Mesodermal cell (in vitro differentiated cells): ENCODE measurements around the gene PTPN14.

Experiments used
- H3K27ac ChIP-seq: 2 replicates; pipeline ENCODE4 v1.7.0; 2013; ENCODE audit warnings: mild to moderate bottlenecking, low read depth, low read length, moderate library complexity; ENCODE audit not compliant: severe bottlenecking
- H3K36me3 ChIP-seq: 2 replicates; pipeline ENCODE4 v1.7.1; 2013; ENCODE audit warnings: mild to moderate bottlenecking, low read length, moderate library complexity; ENCODE audit not compliant: control insufficient read depth, insufficient read depth
- H3K4me1 ChIP-seq: one replicate; pipeline ENCODE4 v1.7.1; 2013; ENCODE audit warnings: mild to moderate bottlenecking, low read length; ENCODE audit not compliant: insufficient read depth, control insufficient read depth, poor library complexity, severe bottlenecking
- H3K4me3 ChIP-seq: 2 replicates; pipeline ENCODE4 v1.7.0; 2013; ENCODE audit warnings: low read length, control low read depth, mild to moderate bottlenecking; ENCODE audit not compliant: insufficient read depth, poor library complexity, severe bottlenecking; ENCODE audit errors: extremely low read depth
- H3K9me3 ChIP-seq: 2 replicates; pipeline ENCODE4 v1.7.1; 2013; ENCODE audit warnings: mild to moderate bottlenecking, low read length, moderate library complexity; ENCODE audit not compliant: control insufficient read depth
- WGBS, 2 experiments: methylation state at CpG; one replicate each; pipeline ENCODE4 v1.1.5; 2013; ENCODE audit warnings: missing lambda C conversion rate in 2 of 2; ENCODE audit not compliant: insufficient coverage in 2 of 2; 5-methylcytosine and 5-hydroxymethylcytosine counted together

PTPN14 gene

GRCh38 chr1:214473862-214474261, 77.5 kb downstream of the PTPN14 start:
- peaks cover 4% of the 10 kb centered on the region for H3K36me3 ChIP-seq
- peaks cover 50% of the 10 kb centered on the region for H3K4me1 ChIP-seq
- no CpG with 5 or more reads among the region's 2 CpGs for WGBS, 2 experiments
- no peaks in the 10 kb centered on the region for H3K9me3 ChIP-seq
- peak overlapping the region; percentile 86 for H3K27ac ChIP-seq
- no peak overlapping the region for H3K4me3 ChIP-seq

GRCh38 chr1:214473387-214473786, 78.0 kb downstream of the PTPN14 start:
- no CpG with 5 or more reads among the region's 1 CpG for WGBS, 2 experiments
- Histone ChIP-seq H3K4me3 (no peak overlapping the region), H3K36me3 (peaks cover 4% of the 10 kb centered on the region), H3K27ac (peak overlapping the region; percentile 86), H3K4me1 (peaks cover 50% of the 10 kb centered on the region), H3K9me3 (no peaks in the 10 kb centered on the region)

- Histone ChIP-seq H3K27ac (peak overlapping the region; percentile 86), H3K4me3 (no peak overlapping the region)
Measured at GRCh38 chr1:214472364-214472763, 79.0 kb downstream of the PTPN14 start.

GRCh38 chr1:214471458-214471857, 79.9 kb downstream of the PTPN14 start:
- Histone ChIP-seq H3K4me3 (no peak overlapping the region), H3K36me3 (peaks cover 4% of the 10 kb centered on the region), H3K4me1 (peaks cover 47% of the 10 kb centered on the region), H3K9me3 (no peaks in the 10 kb centered on the region), H3K27ac (no peak overlapping the region)
- 0 to 50% methylated on average over 1 to 2 of the region's 2 CpGs for WGBS, 2 experiments

More at GRCh38 chr1:214472364-214472763, 79.0 kb downstream of the PTPN14 start:
- no peaks in the 10 kb centered on the region for H3K9me3 ChIP-seq
- peaks cover 4% of the 10 kb centered on the region for H3K36me3 ChIP-seq
- peaks cover 50% of the 10 kb centered on the region for H3K4me1 ChIP-seq

GRCh38 chr1:214470132-214470531, 81.3 kb downstream of the PTPN14 start:
- peaks cover 8% of the 10 kb centered on the region for H3K36me3 ChIP-seq
- H3K27ac ChIP-seq: no peak overlapping the region
- H3K4me1 ChIP-seq: peaks cover 39% of the 10 kb centered on the region
- WGBS, 2 experiments: 89 to 96% methylated on average over 2 to 3 of the region's 3 CpGs
- no peaks in the 10 kb centered on the region for H3K9me3 ChIP-seq
- no peak overlapping the region for H3K4me3 ChIP-seq

- H3K9me3 ChIP-seq: no peaks in the 10 kb centered on the region
- H3K27ac ChIP-seq: no peak overlapping the region
- H3K36me3 ChIP-seq: peaks cover 12% of the 10 kb centered on the region
- 100% methylated on average over 1 of the region's 1 CpG for WGBS, 2 experiments
- H3K4me3 ChIP-seq: no peak overlapping the region
- H3K4me1 ChIP-seq: peaks cover 33% of the 10 kb centered on the region
Measured at GRCh38 chr1:214469290-214469689, 82.1 kb downstream of the PTPN14 start.

- WGBS, 2 experiments: no CpG with 5 or more reads among the region's 1 CpG
Measured at GRCh38 chr1:214467078-214467585, 84.3 kb downstream of the PTPN14 start.

GRCh38 chr1:214466403-214467077, 84.9 kb downstream of the PTPN14 start:
- H3K27ac ChIP-seq: no peak overlapping the region
- no CpG with 5 or more reads among the region's 3 CpGs for WGBS, 2 experiments
- no peaks in the 10 kb centered on the region for H3K9me3 ChIP-seq
- peaks cover 13% of the 10 kb centered on the region for H3K4me1 ChIP-seq
- H3K36me3 ChIP-seq: peaks cover 21% of the 10 kb centered on the region
- H3K4me3 ChIP-seq: no peak overlapping the region

More at GRCh38 chr1:214467078-214467585, 84.3 kb downstream of the PTPN14 start:
- H3K9me3 ChIP-seq: no peaks in the 10 kb centered on the region
- no peak overlapping the region for H3K27ac ChIP-seq
- H3K4me1 ChIP-seq: peaks cover 18% of the 10 kb centered on the region
- no peak overlapping the region for H3K4me3 ChIP-seq
- H3K36me3 ChIP-seq: peaks cover 18% of the 10 kb centered on the region

- H3K4me1 ChIP-seq: peaks cover 22% of the 10 kb centered on the region
- H3K27ac ChIP-seq: no peak overlapping the region
- WGBS, 2 experiments: 95 to 96% methylated on average over 22 to 29 of the region's 30 CpGs
- no peak overlapping the region for H3K4me3 ChIP-seq
- peaks cover 25% of the 10 kb centered on the region for H3K36me3 ChIP-seq
- H3K9me3 ChIP-seq: no peaks in the 10 kb centered on the region
Measured at GRCh38 chr1:214464445-214465287, 86.7 kb downstream of the PTPN14 start.

GRCh38 chr1:214463596-214463995, 87.8 kb downstream of the PTPN14 start:
- Histone ChIP-seq H3K36me3 (peaks cover 25% of the 10 kb centered on the region), H3K4me1 (peaks cover 22% of the 10 kb centered on the region), H3K27ac (peak overlapping the region; percentile 19), H3K9me3 (no peaks in the 10 kb centered on the region), H3K4me3 (no peak overlapping the region)
- 80 to 82% methylated on average over 1 to 2 of the region's 2 CpGs for WGBS, 2 experiments
